HG03175 (cell line): ENCODE results near the gene PRDM5.
"Not testable (repeated sequence)": the region's sequence is repeated elsewhere in the genome, so short reads cannot be mapped to it uniquely, and the experiment has no call there.

Experiments
- ATAC-seq: cut with Tn5 transposase; IDR thresholded peaks from one replicate; pipeline ENCODE4 v1.9.1; 2021; ENCODE audit warnings: mild to moderate bottlenecking, moderate library complexity; ENCODE audit not compliant: unreplicated experiment

PRDM5 gene

GRCh38 chr4:120664851-120665250 lies 257.7 kb downstream of the PRDM5 start:
- no peak for ATAC-seq

GRCh38 chr4:120659616-120660170 lies 262.8 kb downstream of the PRDM5 start:
- ATAC-seq = no peak

GRCh38 chr4:120658772-120659171 lies 263.8 kb downstream of the PRDM5 start:
- ATAC-seq = no peak

GRCh38 chr4:120653804-120654573 lies 268.5 kb downstream of the PRDM5 start:
- ATAC-seq = no peak

GRCh38 chr4:120648336-120648735 lies 274.2 kb downstream of the PRDM5 start:
- ATAC-seq = not testable (repeated sequence)
